GM12872 (cell line): ENCODE measurements around the gene ZNF569.

Source experiments
- TF ChIP-seq, protein P1 (sequence below): IDR thresholded peaks from 3 replicates; pipeline ENCODE4 v1.5.1; 2011; ENCODE audit warnings: low read depth, mild to moderate bottlenecking, low read length, moderate library complexity; ENCODE audit not compliant: insufficient read depth

The ZNF569 gene

DNA sequence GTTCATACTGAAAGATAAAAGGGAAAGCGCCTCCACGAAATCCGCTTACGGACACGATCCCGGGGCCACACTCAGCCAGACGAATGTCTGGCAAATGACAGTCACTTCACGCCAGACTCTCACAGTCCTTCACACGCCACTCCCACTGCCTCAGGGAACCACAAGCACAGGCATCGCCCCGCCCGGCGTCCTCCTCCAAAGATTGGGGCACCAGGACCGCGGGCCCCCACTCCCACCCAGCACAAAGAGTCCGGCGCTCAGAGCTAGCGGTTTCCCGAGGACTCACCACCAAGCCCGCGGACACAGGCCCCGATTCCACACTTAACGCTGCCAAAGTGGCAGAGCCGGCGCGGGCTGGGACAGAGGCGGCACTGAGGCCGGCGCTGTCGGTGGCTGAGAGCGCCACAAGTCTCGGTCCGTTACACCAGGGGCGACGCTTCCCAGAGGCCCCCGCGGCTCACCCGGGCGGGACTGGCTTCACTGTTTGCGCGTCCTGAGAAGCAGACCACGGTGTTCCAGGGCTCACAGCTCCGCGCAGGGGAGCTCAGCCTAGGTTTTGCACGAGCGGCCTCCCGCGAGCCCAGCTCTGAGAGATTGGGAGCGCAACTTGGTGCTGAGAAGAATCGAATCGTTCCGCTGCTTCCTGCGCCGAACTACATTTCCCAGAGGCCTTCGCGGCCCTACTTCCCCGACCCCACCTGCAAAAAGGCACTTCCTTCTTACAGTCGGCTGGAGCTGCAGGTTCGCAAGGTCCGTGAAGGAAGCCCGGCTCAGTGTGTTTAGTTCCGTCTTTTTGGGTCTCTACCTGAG is at the start of gene ZNF569:
Gene ZNF569, minus strand, starts transcription at position 647 of the 810 bp plus-strand sequence. CDS start 22,523 bp downstream, outside the sequence.
- TF ChIP-seq, protein P1, sequence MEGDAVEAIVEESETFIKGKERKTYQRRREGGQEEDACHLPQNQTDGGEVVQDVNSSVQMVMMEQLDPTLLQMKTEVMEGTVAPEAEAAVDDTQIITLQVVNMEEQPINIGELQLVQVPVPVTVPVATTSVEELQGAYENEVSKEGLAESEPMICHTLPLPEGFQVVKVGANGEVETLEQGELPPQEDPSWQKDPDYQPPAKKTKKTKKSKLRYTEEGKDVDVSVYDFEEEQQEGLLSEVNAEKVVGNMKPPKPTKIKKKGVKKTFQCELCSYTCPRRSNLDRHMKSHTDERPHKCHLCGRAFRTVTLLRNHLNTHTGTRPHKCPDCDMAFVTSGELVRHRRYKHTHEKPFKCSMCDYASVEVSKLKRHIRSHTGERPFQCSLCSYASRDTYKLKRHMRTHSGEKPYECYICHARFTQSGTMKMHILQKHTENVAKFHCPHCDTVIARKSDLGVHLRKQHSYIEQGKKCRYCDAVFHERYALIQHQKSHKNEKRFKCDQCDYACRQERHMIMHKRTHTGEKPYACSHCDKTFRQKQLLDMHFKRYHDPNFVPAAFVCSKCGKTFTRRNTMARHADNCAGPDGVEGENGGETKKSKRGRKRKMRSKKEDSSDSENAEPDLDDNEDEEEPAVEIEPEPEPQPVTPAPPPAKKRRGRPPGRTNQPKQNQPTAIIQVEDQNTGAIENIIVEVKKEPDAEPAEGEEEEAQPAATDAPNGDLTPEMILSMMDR = no peak

DNA sequence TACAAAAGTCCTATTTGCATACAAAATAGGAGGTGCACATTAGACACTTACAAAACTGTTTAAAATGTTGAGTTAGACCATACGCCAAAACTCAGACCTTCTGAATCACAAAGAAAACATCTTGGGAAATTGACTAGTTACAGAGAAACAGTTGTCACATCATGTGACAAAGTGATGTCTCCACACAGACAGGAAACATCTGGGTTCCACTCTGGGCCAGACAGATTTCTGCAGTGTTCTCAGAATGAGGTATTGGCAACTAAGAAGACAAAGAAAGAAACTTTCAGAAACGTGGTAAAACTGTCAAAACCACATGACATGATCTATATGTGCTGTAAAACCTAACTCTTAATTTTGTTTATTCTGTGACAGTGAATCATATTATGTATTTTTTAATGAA is 46.2 kb upstream of the ZNF569 start:
- TF ChIP-seq, protein P1 = no peak

DNA sequence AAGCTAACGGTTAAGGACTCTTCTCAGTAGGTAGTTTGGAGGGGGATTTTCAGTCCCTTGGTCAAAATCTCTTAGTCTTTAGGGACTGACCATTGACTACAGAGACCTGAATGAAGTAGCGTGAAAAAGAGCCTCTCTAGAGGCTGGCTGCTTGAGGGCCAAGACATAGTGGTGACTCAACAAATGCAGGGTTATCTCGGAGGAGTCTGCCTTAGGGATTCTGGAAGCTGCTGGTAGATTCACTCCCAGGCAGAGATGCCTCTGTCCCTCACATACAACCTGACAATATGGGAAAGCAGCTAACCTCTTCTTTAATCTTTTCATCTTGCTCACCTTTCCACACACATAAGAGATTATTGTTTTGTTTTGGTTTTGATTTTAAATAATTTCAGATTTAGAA is 44.6 kb upstream of the ZNF569 start:
- TF ChIP-seq, protein P1 = no peak

DNA sequence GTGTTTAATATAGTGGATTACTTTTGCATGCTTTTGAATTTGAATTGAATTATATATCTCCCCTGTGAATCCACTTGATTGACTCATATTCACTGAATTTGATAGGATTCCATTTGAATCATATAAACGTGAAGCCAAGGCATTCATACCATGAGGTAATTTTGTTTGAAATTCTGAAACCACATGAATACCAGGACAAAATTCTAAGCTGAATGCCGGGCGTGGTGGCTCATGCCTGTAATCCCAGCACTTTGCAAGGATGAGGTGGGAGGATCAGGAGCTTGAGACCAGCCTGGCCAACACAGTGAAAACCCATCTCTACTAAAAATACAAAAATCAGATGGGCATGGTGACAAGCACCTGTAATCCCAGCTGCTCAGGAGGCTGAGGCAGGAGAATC is 43.9 kb upstream of the ZNF569 start:
- TF ChIP-seq, protein P1 = no peak

DNA sequence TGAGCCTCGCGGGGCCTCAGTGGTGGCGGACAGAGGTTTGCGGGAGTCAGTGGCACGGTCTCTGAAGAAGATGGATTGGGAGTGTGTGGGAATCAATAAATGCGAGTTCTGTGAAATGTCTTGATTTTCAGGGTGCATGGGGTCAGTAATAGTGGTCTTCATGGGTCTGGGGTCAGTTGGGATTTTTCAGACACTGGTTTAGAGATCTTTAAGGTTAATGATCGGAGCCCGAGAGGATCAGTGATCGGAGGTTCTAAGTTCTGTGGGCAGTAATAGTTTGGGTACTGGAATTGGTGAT is 39.9 kb upstream of the ZNF569 start:
- TF ChIP-seq, protein P1 = no peak

DNA sequence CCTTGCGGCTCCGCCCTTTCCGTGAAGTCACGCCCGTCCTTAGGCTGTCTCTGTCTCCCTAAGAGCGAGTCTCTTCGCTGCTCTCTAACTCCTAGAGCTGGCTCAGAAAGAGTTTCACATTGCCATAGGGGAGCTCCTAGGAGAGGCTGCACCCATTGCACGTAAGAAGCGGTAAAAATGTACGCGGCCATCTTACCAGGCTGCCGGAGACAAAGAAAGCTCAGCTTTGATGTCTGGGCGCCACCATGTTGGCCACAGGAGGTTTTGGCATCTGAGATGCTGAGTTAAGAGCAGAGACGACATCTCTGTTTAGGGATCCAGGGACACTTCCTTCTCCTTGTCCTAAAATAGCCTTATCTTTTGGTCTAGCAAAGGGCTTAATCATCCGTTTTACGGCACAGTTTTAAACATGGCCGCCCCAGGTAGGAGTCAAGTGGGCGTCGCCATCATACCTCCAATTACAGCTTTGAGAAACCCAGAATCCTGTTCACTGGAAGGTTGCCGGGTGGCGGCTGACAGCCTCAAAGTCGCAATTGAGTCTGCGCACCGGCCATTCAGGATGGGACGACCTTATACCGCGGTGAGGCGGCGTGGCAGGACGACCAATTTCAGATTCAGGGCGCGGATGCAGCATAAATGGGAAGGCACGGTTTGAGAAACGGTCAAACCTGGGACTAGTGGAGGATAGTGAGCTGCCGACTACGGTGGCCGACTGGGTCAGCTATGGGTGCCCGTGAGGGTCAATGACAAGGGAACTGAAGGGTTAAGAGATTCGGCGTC is 39.3 kb upstream of the ZNF569 start, which contains the start of gene ZNF793:
Gene ZNF793, plus strand, starts transcription at position 553 of the 780 bp plus-strand sequence. CDS start 16,501 bp downstream, outside the sequence.
- TF ChIP-seq, protein P1 = no peak

DNA sequence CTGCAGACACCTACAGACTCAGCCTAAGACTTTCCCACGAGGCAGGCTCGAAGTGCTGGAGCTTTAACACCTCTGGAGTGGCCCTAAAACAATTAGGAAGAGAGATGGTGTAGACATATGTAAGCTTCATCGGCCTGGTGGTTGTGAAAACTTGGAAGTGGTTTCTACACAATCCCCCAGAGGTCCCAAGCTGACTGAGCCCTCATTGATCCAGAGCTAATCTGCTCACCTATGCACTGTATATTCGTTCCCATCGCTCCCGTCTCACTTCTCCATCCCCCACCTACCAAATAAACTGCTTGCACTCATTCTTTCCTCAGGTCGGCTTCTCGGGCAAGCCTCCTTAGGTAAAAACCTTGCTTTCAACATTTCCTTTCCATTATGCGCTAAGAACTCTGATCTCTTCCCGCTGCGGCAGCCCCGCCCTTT is 38.7 kb upstream of the ZNF569 start:
- TF ChIP-seq, protein P1 = no peak
